H9 (cell line): ENCODE results near the gene NKAIN2. TPM values are rescaled to one million over a fixed set of nuclear protein-coding genes. Genes with fewer than 3 reads are reported as not detected.

Source experiments
- DNase-seq: peaks from one replicate; pipeline ENCODE4 v3.0.0-alpha.2; 2017
- H2AFZ ChIP-seq: one replicate; pipeline ENCODE4 v1.6.1; 2013; ENCODE audit warnings: mild to moderate bottlenecking, low read length, control low read depth, moderate library complexity
- H2AK5ac ChIP-seq: 2 replicates; pipeline ENCODE4 v1.6.1; 2013; ENCODE audit warnings: low read length, control low read depth, mixed read lengths; ENCODE audit not compliant: insufficient read length
- H2BK120ac ChIP-seq: one replicate; pipeline ENCODE4 v1.6.1; 2013; ENCODE audit warnings: low read depth, mild to moderate bottlenecking, low read length, control low read depth, inconsistent platforms; ENCODE audit not compliant: poor library complexity, severe bottlenecking
- H2BK12ac ChIP-seq: 2 replicates; pipeline ENCODE4 v1.6.1; 2013; ENCODE audit warnings: low read length, control low read depth, mixed read lengths, low read depth; ENCODE audit not compliant: insufficient read length
- H2BK15ac ChIP-seq: 2 replicates; pipeline ENCODE4 v1.6.1; 2013; ENCODE audit warnings: low read depth, low read length, control low read depth
- H2BK20ac ChIP-seq: one replicate; pipeline ENCODE4 v1.6.1; 2013; ENCODE audit warnings: low read depth, mild to moderate bottlenecking, low read length, control low read depth, inconsistent platforms; ENCODE audit not compliant: poor library complexity, severe bottlenecking
- H2BK5ac ChIP-seq: 2 replicates; pipeline ENCODE4 v1.6.1; 2013; ENCODE audit warnings: low read length, control low read depth, mixed read lengths; ENCODE audit not compliant: insufficient read length
- H3K14ac ChIP-seq: 2 replicates; pipeline ENCODE4 v1.6.1; 2013; ENCODE audit warnings: low read length, control low read depth; ENCODE audit not compliant: insufficient read depth
- H3K18ac ChIP-seq: 2 replicates; pipeline ENCODE4 v1.6.1; 2013; ENCODE audit warnings: low read depth, mild to moderate bottlenecking, mixed read lengths, low read length, control low read depth; ENCODE audit not compliant: insufficient read length
- H3K23ac ChIP-seq: 2 replicates; pipeline ENCODE4 v1.6.1; 2013; ENCODE audit warnings: low read length, control low read depth, mixed read lengths, low read depth; ENCODE audit not compliant: insufficient read length
- H3K23me2 ChIP-seq: 2 replicates; pipeline ENCODE4 v1.6.1; 2013; ENCODE audit warnings: low read depth, mild to moderate bottlenecking, mixed read lengths, low read length, control low read depth; ENCODE audit not compliant: insufficient read length, poor library complexity, severe bottlenecking
- H3K27ac ChIP-seq: 2 replicates; pipeline ENCODE4 v1.5.1; 2013; ENCODE audit warnings: low read length, control low read depth, mixed read lengths, low read depth; ENCODE audit not compliant: insufficient read length
- H3K27me3 ChIP-seq: 2 replicates; pipeline ENCODE4 v1.6.1; 2013; ENCODE audit warnings: low read length, control low read depth, inconsistent platforms; ENCODE audit not compliant: insufficient read depth
- H3K4ac ChIP-seq: 2 replicates; pipeline ENCODE4 v1.6.1; 2013; ENCODE audit warnings: low read depth, mild to moderate bottlenecking, control low read depth, inconsistent platforms, low read length, moderate library complexity
- H3K4me1 ChIP-seq: 2 replicates; pipeline ENCODE4 v1.6.1; 2013; ENCODE audit warnings: low read length, control low read depth, inconsistent platforms; ENCODE audit not compliant: insufficient read depth
- H3K4me2 ChIP-seq: 2 replicates; pipeline ENCODE4 v1.6.1; 2013; ENCODE audit warnings: low read length, control low read depth, mixed read lengths; ENCODE audit not compliant: insufficient read length, insufficient read depth
- H3K56ac ChIP-seq: 2 replicates; pipeline ENCODE4 v1.6.1; 2013; ENCODE audit warnings: low read depth, mild to moderate bottlenecking, mixed read lengths, low read length, control low read depth; ENCODE audit not compliant: insufficient read length
- H3K79me1 ChIP-seq: 2 replicates; pipeline ENCODE4 v1.6.1; 2013; ENCODE audit warnings: low read depth, mild to moderate bottlenecking, moderate library complexity, low read length, control low read depth, inconsistent platforms; ENCODE audit not compliant: insufficient read depth, poor library complexity, severe bottlenecking
- H3K79me2 ChIP-seq: 2 replicates; pipeline ENCODE4 v1.6.1; 2013; ENCODE audit warnings: low read length, control low read depth, inconsistent platforms; ENCODE audit not compliant: insufficient read depth
- H3K9ac ChIP-seq: 2 replicates; pipeline ENCODE4 v1.6.1; 2013; ENCODE audit warnings: low read length, control low read depth, mixed read lengths; ENCODE audit not compliant: insufficient read length; ENCODE audit errors: extremely low read depth
- H3K9me3 ChIP-seq: one replicate; pipeline ENCODE4 v1.6.1; 2013; ENCODE audit warnings: low read depth, low read length, inconsistent platforms; ENCODE audit not compliant: control insufficient read depth
- H3T11ph ChIP-seq: one replicate; pipeline ENCODE4 v1.6.1; 2013; ENCODE audit warnings: mild to moderate bottlenecking, low read length, control low read depth, inconsistent platforms
- H4K20me1 ChIP-seq: one replicate; pipeline ENCODE4 v1.6.1; 2013; ENCODE audit not compliant: control insufficient read depth, insufficient read length, insufficient read depth
- H4K5ac ChIP-seq: 2 replicates; pipeline ENCODE4 v1.6.1; 2013; ENCODE audit warnings: low read depth, mild to moderate bottlenecking, mixed read lengths, low read length, control low read depth; ENCODE audit not compliant: insufficient read length
- H4K8ac ChIP-seq: replicated peaks from 2 replicates; pipeline ENCODE4 v1.6.1; 2013; ENCODE audit warnings: low read length, control low read depth, mixed read lengths, low read depth; ENCODE audit not compliant: insufficient read length
- H4K91ac ChIP-seq: 2 replicates; pipeline ENCODE4 v1.6.1; 2013; ENCODE audit warnings: low read depth, mild to moderate bottlenecking, moderate library complexity, mixed read lengths, low read length, control low read depth; ENCODE audit not compliant: insufficient read length
- H3K27ac Mint-ChIP-seq, 3 experiments: 2 replicates in 2 of 3; 3 replicates in 1 of 3; pipeline ENCODE4 v1.8.0; 2020 to 2021; ENCODE audit warnings: mixed read lengths in 3 of 3, mild to moderate bottlenecking in 1 of 3, moderate library complexity in 1 of 3
- H3K27me3 Mint-ChIP-seq: 2 replicates; pipeline ENCODE4 v1.8.0; 2021; ENCODE audit warnings: low read depth, mild to moderate bottlenecking, moderate library complexity, mixed read lengths
- H3K36me3 Mint-ChIP-seq, 3 experiments: 2 replicates in 2 of 3; 3 replicates in 1 of 3; pipeline ENCODE4 v1.8.0; 2020 to 2021; ENCODE audit warnings: low read depth in 3 of 3, mixed read lengths in 3 of 3; ENCODE audit not compliant: insufficient read depth in 1 of 3
- H3K4me1 Mint-ChIP-seq, 2 experiments: 2 replicates each; pipeline ENCODE4 v1.8.0; 2020; ENCODE audit warnings: mixed read lengths in 2 of 2
- H3K4me3 Mint-ChIP-seq, 2 experiments: 2 replicates in 1 of 2; 3 replicates in 1 of 2; pipeline ENCODE4 v1.8.0; 2020 to 2021; ENCODE audit warnings: mild to moderate bottlenecking in 2 of 2, mixed read lengths in 2 of 2, moderate library complexity in 1 of 2
- H3K9me3 Mint-ChIP-seq, 2 experiments: 2 replicates in 1 of 2; 3 replicates in 1 of 2; pipeline ENCODE4 v1.8.0; 2020; ENCODE audit warnings: mild to moderate bottlenecking in 2 of 2, mixed read lengths in 2 of 2, moderate library complexity in 1 of 2
- WGBS: extraction: QIAGEN DNeasy Blood & Tissue Kit; methylation state at CpG from one replicate; pipeline ENCODE4 v1.1.7; 2013; ENCODE audit warnings: missing lambda C conversion rate, low lambda C conversion rate, mixed read lengths; ENCODE audit not compliant: insufficient read length; ENCODE audit errors: extremely low coverage; 5-methylcytosine and 5-hydroxymethylcytosine counted together
- total RNA-seq: library from RNA; stranded (reverse); gene quantifications from 2 replicates; pipeline ENCODE4 v1.2.1, GENCODE V29; 2021
- TF ChIP-seq, protein P1 (sequence below): fragments of 200-600 bp; sonication (generic); conservative IDR thresholded peaks from 3 replicates; pipeline ENCODE4 v1.8.0; 2021; ENCODE audit warnings: antibody characterized with exemption, mild to moderate bottlenecking

NKAIN2 gene
- total RNA-seq, 1 experiment from 2014 or later = 0.17 TPM

DNA sequence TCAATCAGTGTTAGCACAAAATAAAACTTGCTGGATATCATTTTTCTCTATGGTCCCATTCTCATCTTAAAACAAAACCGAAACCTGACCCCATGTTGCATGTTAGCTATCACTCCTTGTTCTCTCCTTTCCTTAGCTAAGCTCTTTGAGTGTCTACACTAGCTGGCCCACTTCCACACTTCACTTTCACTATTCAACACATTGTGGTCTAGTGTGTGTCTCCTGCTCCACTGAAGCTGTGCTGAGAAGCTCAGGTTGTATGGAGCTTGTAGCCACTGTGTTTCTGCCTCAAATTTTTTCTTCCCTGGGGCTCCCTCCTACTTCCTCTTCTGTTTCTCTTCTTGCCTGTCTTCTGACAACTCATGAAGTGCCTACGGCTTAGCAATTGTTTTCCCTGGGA lies 223.0 kb downstream of the NKAIN2 start:
- WGBS = no CpG with 5 or more reads among the region's 2 CpGs
- Mint-ChIP-seq H3K4me1 (peaks cover 8 to 13% of the 10 kb centered on the region in 2 experiments; a peak in 3 of 4 replicates), H3K27me3 (peaks cover 10% of the 10 kb centered on the region), H3K27ac (no peak overlapping the region), H3K4me3 (no peak overlapping the region), H3K9me3 (no peaks in the 10 kb centered on the region), H3K36me3 (no peaks in the 10 kb centered on the region)
- DNase-seq = no peak
- no peak overlapping the region for H3K27ac ChIP-seq
- no peak overlapping the region for H3K56ac ChIP-seq
- no peak overlapping the region for H2AK5ac ChIP-seq
- H4K20me1 ChIP-seq = no peaks in the 10 kb centered on the region
- no peaks in the 10 kb centered on the region for H3K9me3 ChIP-seq
- H2BK12ac ChIP-seq = no peak overlapping the region
- peak overlapping the region; percentile 25 for H2AFZ ChIP-seq
- H4K5ac ChIP-seq = no peak overlapping the region
- no peak overlapping the region for H4K91ac ChIP-seq
- H3K18ac ChIP-seq = no peak overlapping the region
- no peak overlapping the region for H3K23ac ChIP-seq
- no peak overlapping the region for H3K4me2 ChIP-seq
- no peak overlapping the region for H2BK15ac ChIP-seq
- H2BK5ac ChIP-seq = no peak overlapping the region
- H2BK20ac ChIP-seq = no peak overlapping the region
- H4K8ac ChIP-seq = no peak overlapping the region
- no peak overlapping the region for H3K14ac ChIP-seq
- no peaks in the 10 kb centered on the region for H3K79me2 ChIP-seq
- H3T11ph ChIP-seq = no peak overlapping the region
- H3K23me2 ChIP-seq = no peaks in the 10 kb centered on the region
- H3K27me3 ChIP-seq = no peaks in the 10 kb centered on the region
- no peak overlapping the region for H3K9ac ChIP-seq
- no peak overlapping the region for H2BK120ac ChIP-seq
- no peaks in the 10 kb centered on the region for H3K4me1 ChIP-seq
- TF ChIP-seq, protein P1, sequence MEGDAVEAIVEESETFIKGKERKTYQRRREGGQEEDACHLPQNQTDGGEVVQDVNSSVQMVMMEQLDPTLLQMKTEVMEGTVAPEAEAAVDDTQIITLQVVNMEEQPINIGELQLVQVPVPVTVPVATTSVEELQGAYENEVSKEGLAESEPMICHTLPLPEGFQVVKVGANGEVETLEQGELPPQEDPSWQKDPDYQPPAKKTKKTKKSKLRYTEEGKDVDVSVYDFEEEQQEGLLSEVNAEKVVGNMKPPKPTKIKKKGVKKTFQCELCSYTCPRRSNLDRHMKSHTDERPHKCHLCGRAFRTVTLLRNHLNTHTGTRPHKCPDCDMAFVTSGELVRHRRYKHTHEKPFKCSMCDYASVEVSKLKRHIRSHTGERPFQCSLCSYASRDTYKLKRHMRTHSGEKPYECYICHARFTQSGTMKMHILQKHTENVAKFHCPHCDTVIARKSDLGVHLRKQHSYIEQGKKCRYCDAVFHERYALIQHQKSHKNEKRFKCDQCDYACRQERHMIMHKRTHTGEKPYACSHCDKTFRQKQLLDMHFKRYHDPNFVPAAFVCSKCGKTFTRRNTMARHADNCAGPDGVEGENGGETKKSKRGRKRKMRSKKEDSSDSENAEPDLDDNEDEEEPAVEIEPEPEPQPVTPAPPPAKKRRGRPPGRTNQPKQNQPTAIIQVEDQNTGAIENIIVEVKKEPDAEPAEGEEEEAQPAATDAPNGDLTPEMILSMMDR = no peak
- no peak overlapping the region for H3K4ac ChIP-seq
- H3K79me1 ChIP-seq = no peaks in the 10 kb centered on the region
